Measurements from ENCODE around the gene FANCG.

FANCG gene

GRCh38 chr9:35060548-35061207 lies 19.1 kb downstream of the FANCG start:
- H3K36me3 ChIP-seq = peaks cover 100% of the 10 kb centered on the region in 11 experiments
- no peaks in the 10 kb centered on the region for H3K4me1 ChIP-seq
- TF ChIP-seq Cebpa-rat (IDR thresholded peaks at IDR 0.05) = no peak
- H3K4me3 ChIP-seq = no peak overlapping the region
- no peak overlapping the region for H3K27ac ChIP-seq
- H4K20me1 ChIP-seq = peaks cover 70 to 100% (median 97%) of the 10 kb centered on the region in 11 experiments
- no peak overlapping the region for H3K4me2 ChIP-seq
- H3K9ac ChIP-seq = no peak overlapping the region
- no peaks in the 10 kb centered on the region for H3K27me3 ChIP-seq
- no peaks in the 10 kb centered on the region for H3K9me3 ChIP-seq (replicated peaks in 1 of 11)

- no peak overlapping the region for H3K4me2 ChIP-seq
- TF ChIP-seq Cebpa-rat (IDR thresholded peaks at IDR 0.05) = no peak
Measured at GRCh38 chr9:35059438-35059837, 20.3 kb downstream of the FANCG start.

GRCh38 chr9:35057271-35057620 lies 22.5 kb downstream of the FANCG start:
- Histone ChIP-seq H3K9ac (no peak overlapping the region), H3K27me3 (no peaks in the 10 kb centered on the region), H3K36me3 (peaks cover 96 to 100% (median 99%) of the 10 kb centered on the region in 11 experiments), H3K27ac (no peak overlapping the region), H3K9me3 (replicated peaks in 1 of 11) (no peaks in the 10 kb centered on the region), H3K4me3 (no peak overlapping the region), H4K20me1 (peaks cover 39 to 100% (median 95%) of the 10 kb centered on the region in 11 experiments), H3K4me1 (no peaks in the 10 kb centered on the region), H3K4me2 (no peak overlapping the region)
- TF ChIP-seq Cebpa-rat (IDR thresholded peaks at IDR 0.05) = no peak

More at GRCh38 chr9:35059438-35059837, 20.3 kb downstream of the FANCG start:
- H3K27me3 ChIP-seq = no peaks in the 10 kb centered on the region
- no peak overlapping the region for H3K4me3 ChIP-seq
- no peaks in the 10 kb centered on the region for H3K4me1 ChIP-seq
- peaks cover 100% of the 10 kb centered on the region in 11 experiments for H3K36me3 ChIP-seq
- H3K9me3 ChIP-seq (replicated peaks in 1 of 11) = no peaks in the 10 kb centered on the region
- no peak overlapping the region for H3K9ac ChIP-seq
- peaks cover 59 to 100% (median 96%) of the 10 kb centered on the region in 11 experiments for H4K20me1 ChIP-seq
- no peak overlapping the region for H3K27ac ChIP-seq

GRCh38 chr9:35056571-35057270 lies 23.0 kb downstream of the FANCG start:
- Histone ChIP-seq H3K27ac (no peak overlapping the region), H3K4me2 (no peak overlapping the region), H3K36me3 (peaks cover 96 to 100% (median 99%) of the 10 kb centered on the region in 11 experiments), H3K4me3 (no peak overlapping the region), H3K9me3 (replicated peaks in 1 of 11) (no peaks in the 10 kb centered on the region), H3K27me3 (no peaks in the 10 kb centered on the region), H3K9ac (no peak overlapping the region), H3K4me1 (no peaks in the 10 kb centered on the region), H4K20me1 (peaks cover 35 to 100% (median 94%) of the 10 kb centered on the region in 11 experiments)
- no peak for TF ChIP-seq Cebpa-rat (IDR thresholded peaks at IDR 0.05)

GRCh38 chr9:35054871-35055644 lies 24.7 kb downstream of the FANCG start:
- Histone ChIP-seq H3K9me3 (replicated peaks in 1 of 11) (no peaks in the 10 kb centered on the region), H3K4me3 (no peak overlapping the region), H3K4me2 (no peak overlapping the region), H3K9ac (no peak overlapping the region), H3K27me3 (no peaks in the 10 kb centered on the region), H3K36me3 (peaks cover 94 to 100% (median 98%) of the 10 kb centered on the region in 11 experiments), H4K20me1 (peaks cover 20 to 94% (median 80%) of the 10 kb centered on the region in 11 experiments), H3K27ac (no peak overlapping the region), H3K4me1 (no peaks in the 10 kb centered on the region)
- TF ChIP-seq Cebpa-rat (IDR thresholded peaks at IDR 0.05) = no peak

- H3K4me1 ChIP-seq = no peaks in the 10 kb centered on the region
- no peak overlapping the region for H3K4me2 ChIP-seq
- TF ChIP-seq Cebpa-rat (IDR thresholded peaks at IDR 0.05) = no peak
- peaks cover 12 to 92% (median 73%) of the 10 kb centered on the region in 11 experiments; a peak in 21 of 22 replicates for H4K20me1 ChIP-seq
- no peak overlapping the region for H3K9ac ChIP-seq
- H3K27me3 ChIP-seq = no peaks in the 10 kb centered on the region
- peaks cover 94 to 100% (median 98%) of the 10 kb centered on the region in 11 experiments for H3K36me3 ChIP-seq
- H3K9me3 ChIP-seq (replicated peaks in 1 of 11) = no peaks in the 10 kb centered on the region
- no peak overlapping the region for H3K4me3 ChIP-seq
- no peak overlapping the region for H3K27ac ChIP-seq
Measured at GRCh38 chr9:35054185-35054835, 25.4 kb downstream of the FANCG start.

DNA sequence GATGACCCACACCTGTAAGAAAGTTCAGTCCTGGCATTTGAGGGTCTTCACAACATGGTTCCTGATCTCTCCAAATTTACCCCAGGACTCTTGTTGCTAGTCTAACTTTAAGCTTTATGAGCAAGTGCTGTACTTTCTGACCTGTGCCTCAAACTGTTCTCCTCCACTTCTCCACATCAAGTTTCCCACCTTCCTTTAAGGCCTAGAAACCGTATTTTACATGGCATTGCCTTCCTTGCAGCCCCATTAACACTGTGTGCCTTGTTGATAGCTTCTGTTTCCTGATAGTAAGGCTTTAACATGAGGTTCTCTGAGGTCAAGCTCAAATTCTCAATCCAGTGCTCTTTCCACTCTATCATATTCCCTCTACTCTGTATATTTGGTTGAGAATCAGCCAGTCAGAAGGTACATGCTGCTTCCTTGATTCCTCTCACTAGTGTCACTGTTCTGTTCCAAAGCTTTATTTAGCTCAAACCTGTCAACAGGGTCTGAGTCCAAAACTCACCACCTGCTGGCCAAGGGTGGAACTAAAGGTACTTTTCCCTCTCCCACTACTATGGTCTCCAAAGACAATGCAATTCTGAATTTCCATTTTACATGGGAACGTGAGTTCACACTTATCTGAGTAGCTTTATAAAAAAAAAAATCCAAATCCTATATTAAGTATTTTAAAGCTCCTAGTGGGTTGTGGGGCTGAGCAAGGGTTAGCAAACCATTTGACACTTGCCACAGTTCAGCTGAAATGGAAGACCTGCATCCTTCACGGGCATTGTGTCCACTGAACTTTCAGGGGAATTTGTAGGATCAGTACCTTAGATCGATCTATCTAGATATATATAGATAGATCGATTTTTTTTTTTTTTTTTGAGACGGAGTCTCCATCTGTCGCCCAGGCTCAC lies 28.4 kb downstream of the FANCG start:
- Histone ChIP-seq H3K4me3 (no peak overlapping the region), H4K20me1 (peaks cover 0 to 63% (median 45%) of the 10 kb centered on the region in 11 experiments; a peak in 18 of 22 replicates)

DNA sequence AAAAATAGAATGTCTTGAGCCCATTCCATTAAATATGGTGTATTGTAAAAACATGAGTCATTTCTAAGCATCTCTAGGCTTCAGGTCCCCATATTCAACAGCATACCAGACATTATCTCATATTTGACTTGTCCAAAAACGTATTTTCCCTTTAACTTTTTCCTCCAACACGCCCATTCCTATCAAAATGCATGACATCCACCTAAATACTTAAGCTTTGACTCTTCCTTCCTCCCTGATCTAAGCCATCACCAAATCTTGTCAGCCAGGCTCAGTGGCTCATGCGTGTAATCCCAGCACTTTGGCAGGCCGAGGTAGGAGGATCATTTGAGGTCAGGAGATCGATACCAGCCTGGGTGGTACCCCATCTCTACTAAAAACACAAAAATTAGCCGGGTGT lies 31.2 kb downstream of the FANCG start:
- no peaks in the 10 kb centered on the region for H3K27me3 ChIP-seq
- no peak overlapping the region for H3K4me3 ChIP-seq
- no peak overlapping the region for H3K4me2 ChIP-seq
- H3K9ac ChIP-seq = no peak overlapping the region
- TF ChIP-seq Cebpa-rat (IDR thresholded peaks at IDR 0.05) = no peak
- peaks cover 0 to 60% (median 19%) of the 10 kb centered on the region in 11 experiments; a peak in 15 of 22 replicates for H4K20me1 ChIP-seq
- no peak overlapping the region for H3K27ac ChIP-seq
- H3K4me1 ChIP-seq = peaks cover 0 to 18% (median 6%) of the 10 kb centered on the region in 10 experiments; a peak in 12 of 20 replicates
- H3K36me3 ChIP-seq = peaks cover 61 to 91% (median 82%) of the 10 kb centered on the region in 11 experiments
- no peaks in the 10 kb centered on the region for H3K9me3 ChIP-seq (replicated peaks in 1 of 11)

More for the DNA sequence above, 28.4 kb downstream of the FANCG start:
- Histone ChIP-seq H3K4me1 (no peaks in the 10 kb centered on the region), H3K9me3 (replicated peaks in 1 of 11) (no peaks in the 10 kb centered on the region), H3K9ac (no peak overlapping the region), H3K4me2 (no peak overlapping the region), H3K27ac (no peak overlapping the region), H3K36me3 (peaks cover 76 to 93% (median 88%) of the 10 kb centered on the region in 11 experiments), H3K27me3 (no peaks in the 10 kb centered on the region)
- TF ChIP-seq Cebpa-rat (IDR thresholded peaks at IDR 0.05) = no peak

All from BLaER1 treated with 17β-estradiol and CSF1 and Interleukin-3, amounts not matched to agents 10 nM and 100 nM (cell line).